GM12872 (cell line): ENCODE measurements around the gene SLC8A2.

Experiments used
- CTCF ChIP-seq: IDR thresholded peaks from 3 replicates; pipeline ENCODE4 v1.5.1; 2011; ENCODE audit warnings: low read depth, mild to moderate bottlenecking, low read length, moderate library complexity; ENCODE audit not compliant: insufficient read depth

Gene SLC8A2

GRCh38 chr19:47499863-47500830 is 28.5 kb upstream of the SLC8A2 start:
- no peak for TF ChIP-seq CTCF

GRCh38 chr19:47499371-47499770 is 27.7 kb upstream of the SLC8A2 start:
- no peak for TF ChIP-seq CTCF

GRCh38 chr19:47498561-47498960 is 26.9 kb upstream of the SLC8A2 start:
- no peak for TF ChIP-seq CTCF

GRCh38 chr19:47497821-47498520 is 26.3 kb upstream of the SLC8A2 start:
- TF ChIP-seq CTCF: no peak

- no peak for TF ChIP-seq CTCF
Observed at GRCh38 chr19:47497050-47497766, 25.5 kb upstream of the SLC8A2 start.

- TF ChIP-seq CTCF: no peak
Observed at GRCh38 chr19:47495478-47496372, 24.0 kb upstream of the SLC8A2 start.

- TF ChIP-seq CTCF: no peak
Observed at GRCh38 chr19:47494729-47495128, 23.0 kb upstream of the SLC8A2 start.
